ENCODE measurements around the gene TMEM8B.

The TMEM8B gene

GRCh38 chr9:35829084-35829763 is at the start of gene TMEM8B:
Gene TMEM8B (plus strand): TSS chr9:35829228. CDS start chr9:35829448, 220 bp downstream.
- DNase-seq, result no peak

- DNase-seq, result no peak
Measured at GRCh38 chr9:35781066-35781465, 48.0 kb upstream of the TMEM8B start.

GRCh38 chr9:35783418-35783817 is 45.6 kb upstream of the TMEM8B start:
- no peak for DNase-seq

GRCh38 chr9:35789541-35789940 is 39.5 kb upstream of the TMEM8B start:
- DNase-seq, result no peak

GRCh38 chr9:35790025-35790384 is 39.0 kb upstream of the TMEM8B start:
- no peak for DNase-seq

GRCh38 chr9:35790385-35791296 is 38.4 kb upstream of the TMEM8B start:
- DNase-seq, result no peak

- DNase-seq, result no peak
Measured at GRCh38 chr9:35791297-35791921, 37.6 kb upstream of the TMEM8B start, which contains the start of gene NPR2. Gene NPR2 (plus strand): TSS chr9:35791591. CDS start chr9:35792409, 818 bp downstream.

- DNase-seq, result no peak
Measured at GRCh38 chr9:35792024-35792813, 36.8 kb upstream of the TMEM8B start.

- DNase-seq, result no peak
Measured at GRCh38 chr9:35792826-35793225, 36.2 kb upstream of the TMEM8B start.

- no peak for DNase-seq
Measured at GRCh38 chr9:35793461-35793860, 35.6 kb upstream of the TMEM8B start.

- DNase-seq, result no peak
Measured at GRCh38 chr9:35795695-35796094, 33.3 kb upstream of the TMEM8B start.

- DNase-seq, result no peak
Measured at GRCh38 chr9:35797311-35798109, 31.5 kb upstream of the TMEM8B start.

- no peak for DNase-seq
Measured at GRCh38 chr9:35798658-35799374, 30.2 kb upstream of the TMEM8B start.

- no peak for DNase-seq
Measured at GRCh38 chr9:35800530-35800929, 28.5 kb upstream of the TMEM8B start.

- no peak for DNase-seq
Measured at GRCh38 chr9:35801328-35802128, 27.5 kb upstream of the TMEM8B start.

GRCh38 chr9:35806101-35806500 is 22.9 kb upstream of the TMEM8B start:
- no peak for DNase-seq

GRCh38 chr9:35808433-35808832 is 20.6 kb upstream of the TMEM8B start:
- DNase-seq, result no peak

GRCh38 chr9:35810122-35810521 is 18.9 kb upstream of the TMEM8B start:
- no peak for DNase-seq

GRCh38 chr9:35811381-35812024 is 17.5 kb upstream of the TMEM8B start:
- no peak for DNase-seq

All from SIG-M5 (cell line).